Amniotic stem cell (primary cell): Measurements from ENCODE around the gene IL22.

Source experiments
- DNase-seq: peaks from one replicate; lab custom pipeline; 2025; lab: John Stamatoyannopoulos, UW

IL22 gene, protein sequence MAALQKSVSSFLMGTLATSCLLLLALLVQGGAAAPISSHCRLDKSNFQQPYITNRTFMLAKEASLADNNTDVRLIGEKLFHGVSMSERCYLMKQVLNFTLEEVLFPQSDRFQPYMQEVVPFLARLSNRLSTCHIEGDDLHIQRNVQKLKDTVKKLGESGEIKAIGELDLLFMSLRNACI

DNA sequence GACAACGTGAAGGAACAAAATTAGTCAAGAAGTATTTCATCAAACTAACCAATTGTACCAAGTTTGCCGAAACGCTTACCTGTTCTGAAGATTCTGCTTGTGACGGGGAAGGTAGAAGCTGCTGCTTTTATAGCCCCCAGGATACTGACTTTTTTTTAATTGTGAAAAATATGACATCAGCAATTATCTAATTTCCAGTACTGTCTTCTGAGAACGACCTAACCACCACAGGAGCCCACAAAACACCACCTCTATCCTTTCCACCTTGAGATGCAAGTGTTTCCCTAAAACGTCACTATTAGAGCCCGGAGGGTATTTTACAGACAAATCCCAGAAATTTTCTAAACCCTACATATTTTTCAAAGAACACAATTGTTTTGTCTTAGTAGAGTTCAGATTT is at the start of gene IL22:
IL22 (minus strand) TSS at position 101 of the 400 bp plus-strand sequence. CDS start 156 bp downstream, outside the sequence.
- no peak for DNase-seq

DNA sequence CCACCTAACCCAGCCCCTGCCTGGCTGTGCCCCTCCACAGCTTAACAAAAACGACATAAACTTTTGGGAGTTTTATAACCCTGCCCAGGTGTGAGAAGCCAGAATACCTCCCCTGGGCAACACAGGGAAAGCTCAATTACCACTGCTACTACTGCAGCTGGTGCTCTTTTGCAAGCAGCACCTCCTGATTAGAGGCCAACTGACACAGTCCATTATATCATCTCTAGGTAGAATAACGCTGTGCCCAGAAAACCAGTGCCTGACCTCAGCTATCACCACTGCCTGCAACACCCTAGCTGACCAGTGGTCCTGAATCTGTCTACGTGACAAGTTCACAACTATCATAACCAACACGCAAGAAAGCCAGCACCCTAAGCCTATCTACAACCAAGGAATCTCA is 44.5 kb upstream of the IL22 start:
- DNase-seq = no peak

DNA sequence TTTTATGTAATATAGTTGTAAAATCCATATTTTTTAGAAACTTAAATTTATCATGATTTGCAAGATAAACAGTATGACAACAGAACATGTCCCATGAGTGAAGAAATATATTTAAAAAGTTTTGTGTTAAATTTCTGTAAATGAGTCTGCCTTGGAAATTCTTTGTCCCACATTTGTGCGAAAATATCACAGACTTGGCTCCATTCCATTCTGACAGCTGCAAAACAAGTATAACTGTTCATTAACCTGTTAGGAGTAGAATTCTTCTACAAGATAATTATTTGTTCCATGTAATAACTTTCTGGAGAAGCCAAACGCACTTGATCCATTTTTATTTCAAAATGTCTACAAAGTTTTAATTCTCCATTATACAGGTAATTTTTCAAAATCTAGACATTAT is 40.8 kb upstream of the IL22 start:
- no peak for DNase-seq

DNA sequence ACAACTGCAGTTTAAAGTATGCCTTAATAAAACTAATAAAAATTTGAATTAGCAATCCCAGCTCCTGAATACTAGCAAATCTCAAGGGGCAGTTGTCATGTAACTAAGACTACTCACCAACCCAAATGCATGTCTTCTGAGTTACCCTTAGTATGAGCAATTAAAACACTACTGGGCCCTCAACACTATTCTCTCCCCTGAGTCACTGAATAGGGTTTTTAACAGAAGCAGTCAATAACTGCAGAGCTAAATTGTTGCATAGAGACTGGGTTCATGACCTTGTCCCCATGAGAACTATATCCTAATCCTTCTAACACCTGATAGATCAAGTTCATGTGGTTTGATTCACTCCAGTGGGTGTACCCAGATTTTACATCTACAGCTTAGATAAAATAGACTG is 39.9 kb upstream of the IL22 start:
- no peak for DNase-seq

DNA sequence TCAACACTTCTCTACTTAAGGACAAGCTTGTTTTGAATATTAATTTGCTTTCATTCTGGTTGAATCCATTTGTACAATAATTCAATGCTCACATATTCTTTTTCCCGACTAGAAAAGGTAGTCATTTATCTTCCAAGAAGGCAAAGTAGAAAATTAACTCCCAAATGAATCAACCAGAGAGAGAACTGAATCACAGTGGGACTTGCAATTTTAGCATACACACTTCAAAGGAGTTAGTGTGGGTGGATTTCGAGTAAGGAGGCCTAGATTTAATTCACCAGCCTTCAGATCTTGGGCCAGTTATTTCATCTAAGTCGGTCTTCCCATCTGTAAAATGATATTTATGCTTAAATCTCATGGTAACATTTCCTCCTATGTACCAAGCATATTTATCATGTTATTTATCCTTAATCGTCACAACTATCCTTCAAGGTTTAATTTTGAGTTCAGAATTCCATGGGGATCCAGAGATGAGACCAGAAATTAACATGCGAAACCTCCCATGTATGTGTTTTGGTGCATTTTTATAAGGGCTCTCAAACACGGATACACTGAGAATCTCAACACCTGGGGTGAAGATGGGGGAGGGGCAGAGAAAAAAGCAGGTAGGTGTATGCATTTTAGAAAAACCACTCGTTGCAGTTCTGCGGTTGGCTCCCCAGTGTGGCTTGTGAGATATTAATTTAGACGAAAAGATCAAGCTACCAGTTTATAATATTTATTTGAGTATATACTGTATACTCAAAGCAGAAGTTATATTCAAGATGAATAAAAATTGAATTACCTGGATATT is 38.9 kb upstream of the IL22 start:
- DNase-seq = no peak

DNA sequence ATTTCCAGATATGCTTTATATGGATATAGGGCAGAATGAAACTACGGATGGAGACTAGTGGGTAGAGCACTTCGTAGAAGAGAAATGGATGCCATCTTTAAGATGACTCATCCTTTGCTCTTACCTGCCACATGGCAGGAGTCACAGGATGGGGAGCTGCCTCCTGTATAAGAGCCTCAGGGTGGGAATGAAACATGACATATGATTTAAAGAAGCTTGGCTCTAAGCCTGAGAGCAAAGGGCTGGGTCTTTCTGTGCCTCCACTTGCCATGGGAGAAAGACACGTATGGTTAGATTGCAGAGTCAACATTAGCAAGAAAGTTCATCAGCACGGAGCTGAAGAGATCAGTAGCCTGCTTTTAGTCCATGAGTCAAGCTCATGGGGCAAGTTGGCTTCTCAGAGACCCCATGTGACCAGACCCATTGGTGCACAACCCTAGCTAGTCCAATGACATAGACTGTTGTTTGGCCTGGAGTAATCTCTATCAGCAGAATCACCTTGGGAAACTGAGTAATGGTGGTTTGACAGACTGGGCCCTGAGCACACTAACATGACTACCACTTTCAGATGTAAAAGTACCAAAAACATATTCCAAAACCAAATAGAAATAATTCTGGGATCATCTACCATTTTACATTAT is 38.1 kb upstream of the IL22 start:
- no peak for DNase-seq

DNA sequence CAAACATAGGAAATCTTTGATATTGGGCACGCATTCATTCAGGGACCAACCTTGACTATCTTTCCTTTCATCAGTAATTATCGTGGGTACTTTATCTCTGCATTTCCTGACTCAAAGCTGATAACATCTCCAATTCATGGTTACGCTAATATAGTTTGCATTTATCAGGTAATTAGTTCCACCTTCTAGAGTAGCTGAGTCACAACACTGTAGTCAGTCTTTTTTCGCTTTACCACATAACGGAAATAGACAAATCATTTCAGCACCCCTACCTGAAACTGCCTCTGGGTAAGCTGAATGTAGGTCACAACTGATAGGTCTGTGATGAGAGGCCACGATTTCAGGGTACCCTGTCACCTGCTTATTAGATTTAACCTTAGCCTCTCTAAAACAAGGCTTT is 36.7 kb upstream of the IL22 start:
- DNase-seq = no peak

DNA sequence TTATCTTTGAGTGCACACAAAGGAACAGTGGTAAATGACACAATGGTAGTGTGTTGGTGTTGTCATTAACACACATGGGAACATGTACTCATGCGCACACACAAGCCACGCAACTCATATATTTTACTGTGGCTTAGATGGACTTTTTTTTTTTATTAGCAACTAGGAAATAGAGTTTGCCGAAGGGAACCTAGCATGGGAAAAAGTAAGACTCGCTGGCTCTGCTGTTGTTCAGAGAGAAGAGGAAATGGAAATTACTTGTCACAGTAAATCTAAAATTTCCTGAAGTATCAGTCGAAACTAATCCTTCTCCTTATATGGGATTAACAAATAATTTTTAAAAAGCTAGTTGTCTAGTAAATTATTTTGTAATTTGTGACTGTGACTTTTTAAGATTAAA is 33.7 kb upstream of the IL22 start:
- DNase-seq = no peak

DNA sequence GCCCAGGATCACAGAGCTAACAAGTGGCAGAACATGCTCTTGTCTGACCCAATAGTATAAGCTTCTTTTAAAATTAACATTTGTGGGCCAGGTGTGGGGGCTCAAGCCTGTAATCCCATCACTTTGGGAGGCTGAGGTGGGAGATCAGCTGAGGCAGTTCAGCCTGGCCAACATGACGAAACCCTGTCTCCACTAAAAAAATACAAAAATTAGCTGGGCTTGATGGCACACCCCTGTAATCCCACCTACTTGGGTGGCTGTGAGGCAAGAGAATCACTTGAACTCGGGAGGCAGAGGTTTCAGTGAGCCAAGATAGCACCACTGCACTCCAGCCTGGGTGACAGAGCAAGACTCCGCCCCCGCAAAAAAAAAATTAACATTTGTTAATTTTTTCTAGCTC is 33.0 kb upstream of the IL22 start:
- no peak for DNase-seq

DNA sequence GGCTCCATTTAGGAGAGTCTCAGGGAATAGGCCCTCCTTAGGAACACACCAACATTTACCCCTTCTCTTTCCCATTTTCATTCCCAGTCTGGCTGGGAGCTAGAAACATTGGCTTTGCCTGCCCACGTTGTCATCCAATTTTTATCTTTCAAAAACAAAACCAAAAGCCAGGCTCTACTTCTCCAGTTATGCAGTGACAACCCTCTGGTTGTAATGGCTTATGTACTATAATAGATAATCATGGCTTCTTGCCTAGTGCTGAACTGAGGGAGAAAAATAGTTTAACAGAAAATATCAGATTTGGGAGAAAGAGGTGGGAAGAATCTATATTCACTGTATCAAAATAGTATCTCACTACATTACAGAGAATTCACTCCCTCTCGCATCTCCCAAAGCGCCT is 32.1 kb upstream of the IL22 start:
- DNase-seq = no peak

DNA sequence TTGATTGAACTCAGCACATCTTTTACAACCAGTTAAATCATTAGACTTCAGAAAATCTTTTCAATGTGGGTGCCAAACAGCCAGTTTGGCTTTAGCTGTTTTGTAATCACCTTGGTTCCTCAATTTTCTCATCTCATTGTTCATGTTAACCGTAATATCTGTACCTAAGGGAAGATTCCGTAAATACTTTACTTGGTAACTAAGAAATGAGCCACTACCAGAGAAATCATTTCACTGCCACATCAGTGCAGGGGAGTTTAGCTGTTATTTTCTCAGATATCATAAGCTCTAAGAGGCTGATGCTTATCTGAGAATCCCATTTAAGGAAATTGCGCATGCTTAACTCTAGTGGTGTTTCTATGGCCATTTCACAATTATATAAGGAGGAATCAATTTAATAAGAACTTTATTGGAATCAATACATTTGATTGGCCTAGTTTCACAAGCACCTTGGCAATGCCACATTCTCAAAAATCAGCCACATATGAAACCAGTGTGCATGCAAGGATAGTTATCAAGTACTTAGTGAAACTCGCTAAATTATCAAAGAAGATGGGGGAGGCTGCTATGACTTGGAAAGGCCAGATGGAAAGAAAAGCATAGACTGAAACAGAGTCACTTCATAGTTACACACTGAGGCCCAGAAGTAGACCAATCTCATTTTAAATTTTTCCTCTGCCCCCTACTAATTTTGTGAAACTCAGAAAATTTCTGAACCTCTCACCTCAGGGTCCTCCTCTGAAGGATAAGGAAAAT is 28.1 kb upstream of the IL22 start:
- DNase-seq = no peak

DNA sequence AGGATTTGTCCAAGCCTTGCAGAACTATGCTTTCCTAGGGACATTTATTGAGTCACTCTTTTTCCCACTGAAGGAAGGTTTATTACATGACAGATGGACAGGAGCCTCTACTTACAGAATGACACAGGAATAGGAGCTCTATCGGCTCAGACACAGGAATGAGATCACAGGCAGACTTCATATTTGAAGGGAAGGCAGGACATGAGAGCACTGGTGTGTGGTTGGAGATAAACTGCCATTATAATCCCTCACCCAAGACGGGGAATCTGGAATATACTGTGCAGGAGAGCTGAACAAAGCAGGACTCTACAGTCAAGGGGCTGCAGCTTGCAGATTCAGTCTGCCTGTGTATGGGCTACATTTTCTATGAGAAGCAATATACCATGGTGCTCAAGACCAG is 26.8 kb upstream of the IL22 start:
- no peak for DNase-seq

DNA sequence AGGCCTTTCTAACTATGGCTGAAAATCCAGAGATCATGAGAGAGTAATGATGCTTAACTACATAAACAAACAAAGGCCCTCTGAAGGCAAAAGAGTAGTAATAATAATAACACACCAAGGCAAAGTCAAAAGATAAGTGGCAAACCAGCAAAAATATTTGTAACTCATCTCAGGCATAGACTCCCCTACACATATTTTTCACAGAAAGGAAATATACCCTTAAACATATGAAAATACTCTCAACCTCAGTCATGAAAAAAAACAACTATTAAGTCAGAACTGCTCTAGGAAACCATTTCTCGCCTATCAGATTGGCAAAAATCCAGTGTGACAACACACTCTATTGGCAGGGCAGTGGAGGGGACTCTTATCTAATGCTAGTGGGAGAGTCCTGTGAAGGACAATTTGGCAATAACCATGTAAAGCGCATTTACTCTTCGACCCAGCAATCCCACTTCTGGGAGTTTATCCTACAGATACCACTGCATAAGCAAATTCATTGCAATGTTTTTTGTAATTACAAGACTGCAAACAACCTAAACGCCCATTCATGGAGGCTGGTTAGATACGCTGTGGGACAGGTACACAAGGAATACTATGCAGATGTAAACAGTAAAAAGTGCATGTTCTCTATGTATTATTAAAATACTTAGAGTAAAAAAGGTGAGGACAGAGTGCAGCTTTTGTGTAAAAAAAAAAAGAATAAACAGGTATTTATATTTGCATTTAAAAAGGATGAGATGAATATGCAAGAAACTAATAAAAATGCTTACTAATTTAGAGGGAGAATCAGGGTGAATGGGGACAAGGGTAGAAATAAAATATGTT is 26.0 kb upstream of the IL22 start:
- no peak for DNase-seq

DNA sequence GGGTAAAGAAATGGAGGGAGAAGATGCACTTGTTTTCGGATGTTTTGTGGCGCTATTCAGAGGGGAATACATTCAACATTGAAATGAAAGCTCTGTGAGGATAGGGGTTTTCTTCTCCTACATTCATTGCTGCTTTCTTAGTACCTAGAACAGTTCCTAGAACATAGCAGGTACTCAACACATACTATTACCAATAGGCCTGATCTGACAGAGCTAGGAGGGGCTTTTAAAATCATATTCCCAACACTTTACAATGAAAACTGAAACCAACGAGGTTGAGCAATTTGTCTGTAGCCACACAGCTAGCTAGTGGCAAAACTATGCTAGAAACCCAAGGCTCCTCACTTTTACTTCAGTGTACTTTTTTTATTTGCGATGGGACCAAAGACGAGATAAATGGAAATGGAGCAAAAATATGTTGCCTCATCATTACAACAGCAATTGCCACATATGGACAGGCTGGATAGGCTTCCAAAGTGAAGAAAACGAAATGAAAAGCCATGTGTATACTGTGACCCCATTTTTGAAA is 23.1 kb upstream of the IL22 start:
- DNase-seq = no peak

DNA sequence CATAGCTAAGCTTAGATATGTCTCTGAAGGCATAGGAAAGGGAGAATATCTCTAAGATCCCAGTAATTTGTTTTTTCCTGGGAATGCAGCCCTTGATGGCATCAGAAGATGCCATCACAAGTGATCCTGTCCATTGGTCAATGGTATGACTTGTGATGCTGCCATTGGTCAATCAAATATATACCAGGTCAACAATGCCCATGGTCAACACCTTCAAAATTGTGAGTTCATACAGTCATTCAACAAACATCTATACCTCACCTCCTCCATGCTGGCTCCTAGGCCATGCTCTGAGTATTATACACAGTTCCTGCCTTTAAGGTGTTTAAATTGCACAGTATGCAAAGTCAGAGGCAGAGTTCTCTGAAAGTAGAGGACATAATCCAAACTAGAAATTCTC is 19.3 kb upstream of the IL22 start:
- no peak for DNase-seq

DNA sequence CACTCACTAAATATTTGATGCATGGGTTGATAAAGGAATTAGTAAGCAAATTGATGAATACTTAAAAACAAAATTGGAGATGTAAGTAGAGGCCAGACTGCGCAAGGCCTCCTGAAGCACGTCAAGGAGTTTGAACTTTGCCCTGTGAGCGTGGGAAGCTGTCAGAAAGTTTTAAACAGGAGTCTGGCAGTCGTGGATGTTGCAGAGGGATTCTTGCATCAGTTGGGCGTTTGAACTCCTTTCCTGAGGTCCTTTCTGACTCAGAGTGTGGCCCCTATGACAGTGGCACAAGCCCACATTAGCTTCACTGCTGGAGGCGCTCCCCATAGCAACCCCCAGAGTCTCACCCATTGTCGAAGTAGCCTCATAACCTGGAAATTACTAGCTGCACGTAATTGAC is 17.9 kb upstream of the IL22 start:
- no peak for DNase-seq

DNA sequence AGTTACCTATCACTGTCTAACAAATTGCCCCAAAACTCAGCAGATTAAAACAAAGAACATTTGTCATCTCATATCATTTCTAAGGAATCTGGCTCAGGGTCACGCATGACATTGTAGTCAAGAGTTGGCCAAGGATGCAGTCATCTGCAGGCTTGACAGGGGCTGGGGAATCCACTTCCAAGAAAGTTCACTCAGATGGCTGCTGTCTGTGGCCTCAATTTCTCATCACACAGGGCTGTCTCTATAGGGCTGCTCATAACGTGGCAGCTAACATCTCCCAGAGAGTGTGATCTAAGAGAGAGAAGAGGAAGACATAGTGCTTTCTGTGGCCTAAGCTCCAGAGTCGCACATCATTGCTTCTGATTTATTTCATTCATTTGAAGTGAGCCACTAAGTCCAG is 17.0 kb upstream of the IL22 start:
- DNase-seq = no peak

DNA sequence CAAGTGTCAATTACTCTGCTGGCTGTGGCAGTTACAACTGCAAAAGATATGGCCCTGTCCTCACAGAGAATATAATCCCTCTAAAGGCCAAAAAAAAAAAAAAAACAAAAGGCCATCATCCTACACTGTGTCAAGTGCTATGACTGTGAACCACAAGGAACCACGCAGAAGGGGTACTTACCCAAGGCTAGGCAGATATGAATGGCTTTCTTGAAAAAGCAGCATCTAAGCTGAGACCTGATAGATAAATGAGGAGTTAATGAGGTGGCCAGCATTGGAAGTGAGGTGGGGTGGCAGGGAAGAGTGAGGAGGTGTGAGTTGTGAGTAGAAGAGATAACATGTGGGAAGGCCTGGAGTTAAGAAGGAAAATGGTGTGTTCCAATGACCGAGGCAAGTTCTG is 16.4 kb upstream of the IL22 start:
- no peak for DNase-seq

DNA sequence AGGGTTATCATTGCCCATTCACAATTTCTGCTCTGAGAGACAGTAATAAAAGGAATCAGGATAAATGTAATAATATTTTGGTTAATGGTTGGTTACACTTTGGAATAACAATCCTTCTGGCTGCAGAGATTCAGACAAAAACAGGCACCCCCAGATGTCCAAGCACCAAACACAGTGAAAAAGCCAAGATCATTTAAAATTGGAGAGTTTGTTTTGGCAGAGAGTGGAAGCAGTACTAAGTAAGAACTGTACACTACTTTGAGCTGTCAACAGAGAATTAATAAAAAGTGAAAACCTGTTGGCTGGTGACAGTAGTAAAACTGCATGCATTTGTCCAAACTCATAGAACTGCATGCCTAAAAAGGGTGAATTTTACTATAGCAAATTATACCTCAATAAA is 15.6 kb upstream of the IL22 start:
- no peak for DNase-seq

DNA sequence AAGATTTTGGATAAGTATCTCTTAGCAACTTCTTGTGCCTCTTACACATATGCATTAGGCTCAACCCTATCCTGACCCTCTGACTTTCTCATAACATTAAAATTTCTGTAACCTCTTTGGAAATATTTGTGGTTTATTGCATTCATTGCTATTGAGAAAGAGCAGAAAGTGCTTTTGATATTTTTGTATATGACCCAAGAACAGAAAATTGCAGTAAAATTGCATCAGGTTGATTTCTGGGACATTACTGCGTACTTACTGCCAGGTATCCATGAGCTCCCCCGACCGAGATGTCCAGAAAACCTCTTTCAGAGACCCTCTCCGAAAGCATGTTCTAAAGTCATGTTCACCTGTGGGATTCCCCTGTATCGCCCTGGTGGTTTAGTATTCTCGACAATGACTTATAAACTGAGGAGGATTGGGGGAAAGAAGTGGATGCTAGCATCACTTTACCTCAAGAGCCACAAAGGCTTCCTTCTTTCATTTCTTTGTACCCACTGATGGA is 14.5 kb upstream of the IL22 start:
- DNase-seq = no peak

DNA sequence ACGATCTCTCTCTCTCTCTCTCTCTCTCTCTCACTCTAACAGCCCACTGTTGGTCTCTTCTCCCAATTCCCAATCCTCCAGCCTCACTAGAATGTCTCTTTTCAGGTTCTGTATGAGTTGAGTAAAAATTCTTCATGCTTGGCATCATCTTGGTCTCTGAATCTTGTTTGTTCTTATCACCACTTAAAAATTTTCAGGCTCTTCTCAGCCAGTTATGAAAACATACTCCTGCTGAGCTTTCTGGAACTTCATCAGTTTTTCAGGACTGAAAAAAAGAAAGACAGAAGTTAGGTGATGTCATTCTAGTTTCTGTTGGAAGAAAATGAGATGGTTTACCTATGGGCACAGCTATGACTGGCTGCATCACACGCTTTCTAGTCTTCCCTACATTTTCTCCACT is 11.5 kb upstream of the IL22 start:
- no peak for DNase-seq
